ENCODE data around the gene HORMAD2.

HORMAD2 gene

DNA sequence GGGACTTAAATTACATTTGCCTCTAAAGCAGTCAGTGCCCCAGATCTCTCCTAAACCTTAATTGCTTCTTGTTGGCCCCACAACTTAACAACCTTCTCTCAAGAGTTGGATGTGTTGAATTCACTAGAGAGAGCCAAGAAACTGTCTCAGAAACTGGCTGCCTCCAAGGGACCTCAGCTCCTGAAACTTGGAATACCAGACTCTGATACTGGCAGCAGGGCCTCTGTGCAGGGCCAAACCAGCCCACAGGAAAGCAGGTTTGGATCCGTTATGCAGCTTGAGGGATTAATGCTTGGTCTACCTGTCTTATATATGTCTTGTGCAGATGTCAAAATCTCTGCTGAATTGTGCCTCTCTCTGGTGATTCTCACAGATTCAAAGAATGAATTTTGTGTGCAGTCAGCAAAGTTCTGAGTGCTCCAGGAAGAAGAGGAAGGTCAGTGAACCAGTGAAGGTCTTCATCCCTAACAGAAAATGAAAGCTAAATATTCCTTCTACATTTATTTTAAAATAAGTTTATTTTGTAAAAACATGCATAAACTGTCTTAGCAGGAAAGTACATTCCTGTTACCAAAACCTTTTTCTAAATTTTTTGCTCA, 95.5 kb downstream of the HORMAD2 start:
- DNase-seq, result no peak

DNA sequence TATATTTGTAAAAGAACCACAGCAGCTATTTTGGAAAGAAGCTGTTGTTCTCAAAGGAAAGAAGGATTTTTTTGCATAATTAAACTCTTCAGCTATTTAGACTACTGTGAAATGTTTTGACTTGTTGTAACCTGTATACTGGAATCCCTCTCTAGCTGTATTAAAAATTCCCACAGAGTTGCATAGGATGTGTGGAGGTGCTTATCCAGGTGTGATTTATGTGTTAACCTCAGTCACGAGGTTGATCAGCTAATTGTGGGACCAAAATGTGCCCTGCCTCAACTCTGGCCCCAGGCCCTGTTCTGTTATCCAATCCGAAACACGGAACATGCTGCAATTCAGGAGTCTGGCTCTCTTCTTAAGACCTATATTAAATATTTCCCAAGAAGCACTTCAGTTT, 96.2 kb downstream of the HORMAD2 start:
- DNase-seq, result no peak

DNA sequence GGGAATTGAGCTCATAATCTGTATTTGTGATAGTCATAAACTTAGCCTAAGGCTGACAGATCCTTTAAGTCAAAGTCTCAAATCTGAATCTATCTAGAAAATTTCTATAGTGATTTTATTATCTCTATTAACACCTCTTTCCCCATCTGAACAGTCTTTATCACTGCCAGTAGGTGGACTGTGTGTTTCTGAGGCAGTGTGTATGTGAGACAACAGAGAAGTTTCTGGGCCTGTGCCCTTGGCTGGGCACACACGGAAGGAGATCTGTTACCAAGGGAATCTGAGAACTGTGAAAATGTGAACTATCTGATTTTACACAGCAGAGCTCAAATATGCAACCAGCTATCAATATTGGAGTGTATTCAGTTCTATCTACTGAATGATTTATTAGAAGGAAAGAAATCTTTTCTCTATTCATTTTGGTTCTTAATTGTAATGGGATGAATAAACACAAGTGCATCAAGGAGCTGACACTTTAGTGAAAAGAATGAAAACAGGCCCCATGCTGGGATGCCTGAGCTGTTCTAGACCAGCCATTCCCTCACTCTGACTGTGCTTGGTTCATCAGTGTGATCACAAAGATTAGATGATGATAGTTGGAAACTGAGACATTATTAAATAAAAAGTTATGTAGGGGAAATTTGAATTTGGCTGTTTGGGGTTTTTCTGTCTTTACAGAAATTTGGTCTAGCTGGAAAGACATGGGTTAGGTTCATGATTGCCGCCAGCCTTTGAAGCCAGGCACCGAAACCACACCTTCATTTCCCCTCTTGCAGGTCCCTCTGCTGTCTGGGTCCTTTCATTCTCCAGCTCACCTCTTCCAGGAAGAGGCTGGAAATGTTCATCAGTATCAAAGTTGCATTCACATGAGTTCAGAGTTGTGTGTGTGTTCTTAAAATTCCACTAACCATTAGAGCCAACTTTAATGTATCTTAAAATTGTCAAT, 98.2 kb downstream of the HORMAD2 start:
- DNase-seq, result peak; percentile 73

DNA sequence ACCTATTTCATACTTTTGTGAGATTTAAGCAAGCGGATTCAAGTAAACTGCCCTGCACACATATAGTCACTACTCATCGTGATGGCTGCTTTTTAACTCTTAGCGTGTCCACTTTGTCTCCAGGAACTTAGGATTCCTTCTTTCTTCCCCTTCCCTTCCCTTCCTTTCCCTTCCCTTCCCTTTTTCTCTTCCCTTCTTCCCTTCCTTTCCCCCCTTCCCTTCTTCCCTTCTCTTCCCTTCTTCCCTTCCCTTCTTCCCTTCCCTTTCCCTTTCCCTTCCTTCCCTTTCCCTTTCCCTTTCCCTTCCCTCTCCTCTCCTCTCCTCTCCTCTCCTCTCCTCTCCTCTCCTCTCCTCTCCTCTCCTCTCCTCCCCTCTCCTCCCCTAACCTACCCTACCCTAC, 100.4 kb downstream of the HORMAD2 start:
- DNase-seq, result no peak

- DNase-seq, result no peak
These were observed 101.4 kb downstream of the HORMAD2 start for GRCh38 chr22:30181459-30182349.

DNA sequence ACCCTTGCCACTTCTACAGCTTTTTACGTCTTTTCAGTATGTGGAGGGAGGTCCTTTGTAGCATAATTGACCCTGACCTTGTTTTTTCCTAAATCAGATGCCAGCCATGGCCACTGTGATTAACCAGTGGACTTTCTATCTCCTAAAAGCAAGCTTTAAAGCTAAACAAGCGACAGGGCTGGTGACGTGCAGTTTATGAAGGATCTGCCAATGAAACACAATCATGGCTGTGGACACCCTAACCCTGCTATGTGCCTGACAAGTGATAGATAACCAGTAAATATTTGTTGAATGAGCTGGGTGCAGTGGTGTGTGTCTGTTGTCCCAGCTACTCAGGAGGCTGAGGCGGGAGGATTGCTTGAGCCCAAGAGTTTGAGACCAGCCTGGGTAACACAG, 102.1 kb downstream of the HORMAD2 start:
- no peak for DNase-seq

GRCh38 chr22:30182815-30183214, 102.6 kb downstream of the HORMAD2 start:
- DNase-seq, result no peak

- DNase-seq, result no peak
These were observed 103.0 kb downstream of the HORMAD2 start for GRCh38 chr22:30183271-30183670.

DNA sequence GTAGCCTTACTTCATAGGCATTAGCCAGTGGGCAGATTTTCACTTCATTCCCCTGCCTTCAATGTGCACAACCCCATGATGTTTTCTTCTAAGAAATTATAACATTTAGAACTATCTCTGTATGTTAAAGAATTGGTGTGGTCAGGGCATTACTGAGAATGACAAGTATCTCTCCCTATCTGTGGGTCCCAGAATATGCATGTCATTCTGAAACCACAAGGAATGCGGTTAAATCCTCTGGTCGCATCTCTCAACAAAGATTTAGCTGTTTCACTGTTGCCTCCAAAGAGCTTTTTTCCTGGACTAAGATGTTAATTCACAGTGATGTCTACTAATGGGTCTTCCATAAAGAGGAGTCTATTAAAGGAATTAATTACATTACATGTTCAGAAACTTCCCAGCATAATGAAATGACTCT, 103.6 kb downstream of the HORMAD2 start:
- no peak for DNase-seq

- DNase-seq, result peak; percentile 51
These were observed 104.9 kb downstream of the HORMAD2 start for GRCh38 chr22:30185129-30185528.

GRCh38 chr22:30185549-30185948, 105.3 kb downstream of the HORMAD2 start:
- no peak for DNase-seq

DNA sequence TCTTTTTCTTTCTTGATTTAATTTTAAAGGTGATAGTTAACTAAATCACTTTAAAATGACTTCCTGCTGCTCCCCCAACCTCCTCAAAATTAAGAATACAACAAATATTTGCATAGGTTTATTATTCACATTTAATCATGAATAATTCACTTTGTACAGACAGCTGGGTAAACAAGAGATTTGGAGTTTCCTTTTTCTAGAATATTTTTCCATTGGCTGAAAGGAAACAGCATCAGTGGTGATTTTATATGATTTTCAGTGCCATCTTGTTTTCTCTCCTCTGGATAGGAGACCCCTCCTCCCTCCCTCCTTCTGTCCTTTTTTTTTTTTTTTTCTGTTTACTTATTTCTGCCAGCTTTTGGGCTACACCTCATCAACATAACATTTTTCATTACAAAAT, 105.8 kb downstream of the HORMAD2 start:
- DNase-seq, result no peak

DNA sequence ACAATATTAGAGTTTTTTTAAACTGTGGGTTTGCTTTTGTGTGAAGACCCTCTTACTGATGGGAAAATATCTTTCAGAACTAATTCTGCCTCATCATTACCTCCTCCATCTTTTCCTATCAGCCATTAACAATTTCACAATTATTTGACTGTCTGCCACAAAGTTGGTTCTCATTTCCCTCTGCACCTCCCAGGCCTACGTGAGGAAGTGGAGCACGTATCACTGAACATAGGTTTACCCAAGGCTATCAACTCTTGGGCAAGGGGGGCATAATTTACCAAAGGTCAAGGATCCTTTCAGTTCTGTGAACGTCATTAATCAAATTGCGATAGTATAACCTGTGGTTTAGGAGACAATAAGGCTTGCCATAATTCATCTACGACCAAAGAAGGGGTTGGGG, 106.2 kb downstream of the HORMAD2 start:
- DNase-seq, result no peak

DNA sequence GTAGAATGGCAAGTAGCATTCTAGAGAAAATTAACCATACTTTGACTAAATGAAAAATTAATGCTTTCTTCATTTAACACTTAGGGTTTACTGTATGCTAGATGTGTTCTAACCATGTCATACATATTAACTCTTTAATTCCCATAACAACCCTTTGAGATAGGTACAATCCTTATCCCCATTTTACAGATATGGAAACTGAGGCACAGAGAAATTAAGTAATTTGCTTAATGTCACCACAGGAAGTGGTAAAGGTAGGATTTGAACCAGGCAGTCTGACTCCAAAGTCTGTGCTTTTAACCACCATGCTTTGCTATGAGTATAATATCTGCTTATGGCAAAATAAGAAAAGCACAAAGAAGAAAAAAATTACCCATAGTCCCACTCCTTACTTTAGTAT, 106.8 kb downstream of the HORMAD2 start:
- DNase-seq, result no peak

GRCh38 chr22:30187529-30188407, 107.5 kb downstream of the HORMAD2 start:
- DNase-seq, result no peak

DNA sequence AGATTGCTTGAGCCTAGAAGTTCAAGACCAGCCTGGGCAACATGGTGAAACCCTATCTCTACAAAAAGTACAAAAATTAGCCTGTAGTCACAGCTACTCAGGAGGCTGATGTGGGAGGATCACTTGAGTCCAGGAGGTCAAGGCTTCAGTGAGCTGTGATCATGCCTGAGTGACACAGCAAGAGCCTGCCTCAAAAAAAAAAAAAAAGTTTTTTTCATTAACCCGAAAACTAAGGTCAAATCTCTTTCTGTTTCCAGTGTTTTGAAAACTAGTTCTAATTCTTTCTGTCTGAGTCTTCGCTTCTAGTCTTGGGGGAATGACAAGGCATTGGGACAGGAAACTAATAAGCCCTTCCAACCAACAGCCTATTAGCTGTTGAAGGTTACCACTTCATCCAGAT, 108.6 kb downstream of the HORMAD2 start:
- DNase-seq, result no peak

DNA sequence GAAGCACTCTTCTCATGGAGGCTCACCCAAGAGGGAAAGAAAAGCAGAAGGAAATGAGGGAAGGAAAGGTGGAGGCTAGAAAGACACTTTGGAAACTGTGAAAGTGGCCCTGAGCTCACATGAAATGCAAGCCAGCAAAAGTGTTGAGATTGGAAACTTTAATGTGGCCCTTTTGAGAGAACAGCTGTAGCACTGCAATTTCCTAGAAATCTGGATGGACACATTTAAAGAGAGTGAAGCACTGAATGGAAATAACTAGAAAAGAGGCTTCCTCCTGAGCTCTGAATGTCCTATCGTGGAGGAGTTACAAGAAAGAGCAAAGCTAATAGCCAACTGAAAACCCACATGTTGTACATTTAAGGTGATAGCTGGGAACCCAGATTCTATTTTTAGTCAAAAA, 110.3 kb downstream of the HORMAD2 start:
- DNase-seq, result no peak

DNA sequence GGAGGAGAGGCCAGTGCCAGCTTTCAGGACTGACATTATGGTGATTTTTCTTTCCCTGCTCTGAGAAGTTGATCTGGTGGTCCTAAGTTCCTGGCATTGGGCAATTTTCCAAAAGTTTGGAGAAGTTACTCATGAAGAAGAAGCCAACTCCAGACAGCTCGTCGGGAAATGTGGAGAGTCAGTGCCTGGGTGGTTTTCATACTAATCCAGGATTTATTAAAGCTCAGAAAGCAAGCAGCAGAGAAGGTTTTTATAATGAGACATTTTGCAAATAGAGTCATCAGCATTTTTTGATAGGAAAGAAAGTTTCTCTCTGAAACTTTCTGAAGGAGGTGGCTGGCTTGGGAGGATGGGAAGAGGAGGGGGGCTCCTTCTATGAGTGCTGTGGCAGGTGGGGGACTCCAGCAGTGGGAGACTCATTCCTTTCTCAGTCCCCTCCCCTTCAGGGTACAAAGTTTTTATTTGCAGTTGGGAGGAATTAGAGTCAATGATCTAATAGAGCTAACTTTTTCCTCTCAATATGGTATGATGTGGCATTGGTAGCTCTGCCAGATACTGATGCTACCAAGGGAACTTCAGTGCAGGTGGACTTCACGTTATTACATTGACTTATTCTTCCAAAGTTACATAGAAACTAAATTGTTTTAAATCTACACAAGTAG, 110.9 kb downstream of the HORMAD2 start:
- no peak for DNase-seq

GRCh38 chr22:30192427-30192826, 112.2 kb downstream of the HORMAD2 start:
- no peak for DNase-seq

- DNase-seq, result no peak
These were observed 112.9 kb downstream of the HORMAD2 start for GRCh38 chr22:30193031-30193775.
